GM19238 (cell line): ENCODE measurements around the gene GCNT4.

Experiments
- DNase-seq: peaks from one replicate; pipeline ENCODE4 v3.0.0; 2011; ENCODE audit warnings: low spot score; ENCODE audit not compliant: insufficient read length

The GCNT4 gene

DNA sequence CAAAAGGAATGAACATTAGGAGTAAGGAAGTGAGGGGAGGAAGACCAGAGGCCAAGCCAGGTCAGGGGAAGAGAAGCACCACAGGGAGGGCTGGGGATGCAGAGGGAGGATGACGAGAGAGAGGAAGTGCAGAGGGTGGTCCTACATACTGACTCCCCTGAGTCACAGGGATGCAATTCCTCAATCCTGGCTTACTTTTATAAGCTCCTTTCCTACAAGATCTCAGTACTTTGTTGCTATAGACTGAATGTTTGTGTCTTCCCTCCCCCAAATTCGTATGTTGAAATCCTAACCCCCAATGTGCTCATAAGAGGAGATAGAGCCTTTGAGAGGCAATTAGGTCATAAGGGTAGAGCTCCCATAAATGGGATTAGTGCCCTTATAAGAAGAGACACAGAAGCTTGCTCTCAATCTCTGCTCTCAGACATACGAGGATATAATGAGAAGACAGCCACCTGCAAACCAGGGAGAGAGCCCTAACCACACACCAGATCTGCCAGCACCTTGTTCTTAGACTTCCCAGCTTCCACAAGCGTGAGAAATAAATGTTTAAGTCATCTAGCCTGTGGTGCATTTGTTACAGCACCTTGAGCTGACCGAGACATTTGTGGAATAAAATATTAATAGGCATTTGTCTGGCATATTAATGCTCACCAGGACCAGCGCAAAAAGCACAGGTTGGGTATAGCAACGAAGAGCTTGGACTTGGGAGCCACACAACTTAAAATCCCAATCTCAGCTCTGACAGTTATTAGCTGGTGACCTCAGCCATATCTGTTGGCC lies 33.4 kb downstream of the GCNT4 start:
- no peak for DNase-seq

DNA sequence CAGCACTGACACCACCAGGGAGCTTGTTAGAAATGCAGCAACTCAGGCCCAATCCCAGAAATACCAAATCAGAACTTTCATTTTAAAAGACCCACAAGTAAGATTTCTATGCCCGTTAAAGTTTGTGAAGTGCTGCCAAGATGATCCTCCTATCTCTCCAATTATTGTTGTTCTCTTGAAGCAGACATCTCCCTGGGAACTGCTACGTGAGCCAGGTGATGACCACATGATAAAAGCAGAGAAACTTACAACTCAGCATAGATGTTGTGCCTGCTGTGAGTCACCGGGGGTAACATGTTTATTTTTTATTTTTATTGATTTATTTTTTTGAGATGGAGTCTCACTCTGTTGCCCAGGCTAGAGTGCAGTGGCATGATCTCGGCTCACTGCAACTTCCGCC lies 34.4 kb downstream of the GCNT4 start:
- DNase-seq: no peak

DNA sequence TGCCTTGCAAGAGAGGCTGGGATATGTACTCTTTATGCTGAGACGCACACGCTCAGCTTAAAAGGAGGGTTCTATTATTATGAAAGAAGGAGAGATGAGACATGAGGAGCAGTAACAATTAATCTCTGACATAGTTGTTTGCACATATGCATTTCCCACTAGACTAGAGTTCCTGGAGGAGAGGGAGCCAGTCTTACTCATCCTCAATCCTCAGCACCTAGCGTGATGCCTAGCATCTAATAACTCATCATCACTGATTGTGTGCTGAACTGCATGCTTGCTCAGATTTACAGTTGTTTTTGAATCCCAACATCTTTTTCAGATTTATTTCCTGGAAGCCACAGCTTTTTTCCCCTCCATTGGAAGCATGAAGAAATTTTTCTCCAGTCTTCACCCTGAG lies 35.5 kb downstream of the GCNT4 start:
- DNase-seq: no peak

DNA sequence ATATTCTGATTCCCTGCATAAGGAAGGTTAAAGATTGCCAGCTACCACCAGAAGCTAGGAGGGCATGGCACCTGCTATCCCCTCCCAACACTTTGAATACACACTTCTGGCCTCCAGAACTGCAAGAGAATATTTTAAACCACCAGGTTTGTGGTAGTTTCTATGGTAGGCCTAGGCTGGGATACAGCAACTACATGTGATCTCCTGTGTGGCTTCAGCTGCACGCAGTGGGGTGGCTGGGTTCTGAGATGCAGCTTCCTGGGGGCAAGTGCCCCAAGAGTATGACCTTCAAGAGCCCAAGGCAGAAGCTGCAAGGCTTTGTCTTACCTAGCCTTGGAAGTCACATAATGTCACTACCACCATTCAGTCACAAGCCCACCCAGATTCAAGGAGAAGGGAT lies 39.6 kb downstream of the GCNT4 start:
- no peak for DNase-seq

DNA sequence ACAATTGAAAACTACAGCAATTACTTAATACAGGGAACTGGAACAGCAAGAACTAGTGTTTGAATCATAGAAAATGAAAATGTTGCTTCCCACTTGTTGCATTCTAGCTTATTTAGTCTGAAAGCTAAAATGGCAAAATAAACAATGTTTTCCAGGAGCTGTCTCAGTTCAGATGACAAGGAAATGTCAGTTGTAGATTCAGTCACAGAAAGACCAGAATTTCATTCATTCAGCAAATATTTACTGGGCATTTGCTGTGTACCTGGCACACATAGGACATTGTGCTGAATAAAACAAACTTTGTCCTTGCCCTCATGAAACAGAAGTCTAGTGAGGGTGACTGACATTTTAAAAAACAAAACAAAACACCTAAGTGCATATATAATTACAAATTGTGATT lies 41.5 kb downstream of the GCNT4 start:
- DNase-seq: no peak

DNA sequence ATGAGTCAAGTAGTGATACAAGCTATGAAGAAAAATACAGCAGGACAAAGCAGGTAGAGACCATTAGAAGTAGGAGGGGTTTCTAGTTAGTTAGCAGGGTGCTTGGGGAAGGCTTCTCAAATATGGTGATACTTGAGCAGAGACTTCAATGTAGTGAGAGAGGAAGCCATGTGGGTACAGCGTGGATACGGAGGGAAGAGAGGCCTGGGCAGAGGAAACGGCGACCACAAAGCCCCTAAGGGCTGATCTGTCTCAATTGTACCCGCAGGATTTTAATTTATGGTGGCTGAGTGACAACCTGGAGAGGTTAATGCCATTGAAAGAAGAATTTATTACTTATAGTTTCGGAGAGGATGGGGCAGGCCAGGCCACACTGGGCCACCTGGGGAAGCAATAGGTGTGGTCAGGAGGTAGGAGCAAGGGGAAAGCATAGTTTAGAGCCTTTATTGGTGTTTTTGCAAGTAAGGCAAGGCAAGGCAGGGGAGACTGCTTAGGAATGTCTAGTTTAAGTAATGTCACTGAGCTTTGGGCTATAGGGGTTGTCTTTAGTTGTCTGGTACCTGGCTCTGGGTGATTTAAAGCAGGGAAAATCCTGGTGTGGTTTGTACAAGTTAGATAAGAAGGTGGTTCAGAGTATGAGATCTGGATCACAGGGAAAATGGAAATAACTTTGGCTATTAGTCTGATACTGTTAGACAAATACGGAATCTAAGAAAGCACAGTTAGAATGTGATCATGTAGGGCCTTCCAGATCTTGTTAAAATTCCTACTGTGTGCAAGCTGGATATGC lies 42.6 kb downstream of the GCNT4 start:
- DNase-seq: no peak

DNA sequence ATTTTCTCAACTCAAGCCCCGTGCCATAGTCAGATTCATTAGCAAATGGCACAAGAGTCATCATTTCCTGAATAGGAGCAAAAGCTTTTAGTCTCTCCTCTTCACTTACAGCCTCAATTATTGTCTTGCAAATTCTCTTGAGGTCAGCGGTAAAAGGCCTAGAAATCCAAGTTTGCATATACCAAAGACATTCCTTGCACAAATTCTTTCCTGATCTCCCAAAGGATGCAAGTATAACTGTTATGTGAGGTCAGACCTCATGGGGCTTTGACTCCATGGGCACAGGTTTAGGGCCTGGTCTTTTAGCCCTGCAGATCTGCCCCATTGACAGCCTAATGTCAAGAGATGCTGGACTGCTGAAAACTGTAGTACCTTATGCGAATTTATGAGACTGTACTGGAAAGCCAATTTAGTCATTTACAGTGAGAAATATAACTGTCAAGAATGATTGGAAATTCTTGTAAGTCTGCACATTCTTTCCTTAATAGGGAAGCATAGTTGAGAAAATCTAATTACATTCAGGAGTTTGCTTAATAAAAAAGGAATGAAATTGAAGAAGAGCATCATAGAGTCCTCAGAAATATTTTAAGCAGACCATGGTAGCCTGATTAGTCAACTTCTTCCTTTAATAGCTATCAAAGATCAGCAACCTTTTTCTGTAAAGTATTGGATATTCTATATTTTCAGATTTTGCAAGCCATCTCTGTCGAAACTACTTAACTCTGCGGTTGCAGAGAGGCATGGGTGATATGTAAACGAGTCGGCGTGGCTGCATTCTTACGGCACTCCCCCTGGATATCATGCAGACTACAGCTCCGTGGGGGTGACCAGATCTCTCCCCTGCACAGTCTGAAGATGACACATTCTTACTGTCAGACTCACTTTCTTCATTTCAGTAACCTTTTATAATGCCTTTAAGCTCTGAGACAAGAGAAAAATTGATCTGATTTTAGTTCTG lies 45.2 kb downstream of the GCNT4 start:
- no peak for DNase-seq

DNA sequence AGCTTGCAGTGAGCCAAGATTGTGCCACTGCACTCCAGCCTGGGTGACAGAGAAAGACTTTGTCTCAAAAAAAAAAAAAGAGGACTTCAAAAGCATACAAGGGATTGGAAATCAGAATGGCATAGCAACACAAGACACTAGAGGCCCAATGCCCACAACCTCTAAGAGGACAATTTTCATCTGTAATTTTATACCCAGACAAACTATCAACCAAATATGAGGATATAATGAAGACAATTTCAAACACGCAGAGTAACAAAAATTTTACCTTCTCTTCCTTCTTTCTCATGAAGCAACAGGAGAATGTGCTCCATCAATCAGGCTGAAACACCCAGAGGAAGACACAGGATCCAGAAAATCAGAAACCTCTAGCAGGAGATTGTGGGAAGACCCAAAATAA lies 46.8 kb downstream of the GCNT4 start:
- DNase-seq: no peak
